Measurements from ENCODE around the gene NR3C2.

The NR3C2 gene

GRCh38 chr4:148101790-148102189 lies 340.4 kb downstream of the NR3C2 start:
- no peak overlapping the region for H3K27ac ChIP-seq (ENCODE audit: low read length)
- no peaks in the 10 kb centered on the region for H3K4me1 ChIP-seq (ENCODE audit: control insufficient read depth, insufficient read depth, low read length)
- H3K36me3 ChIP-seq (ENCODE audit: control insufficient read depth, insufficient read depth, low read length), result no peaks in the 10 kb centered on the region
- WGBS (ENCODE audit: insufficient coverage, insufficient read length), result no CpG with 5 or more reads among the region's 4 CpGs
- DNase-seq (ENCODE audit: low read depth, low spot score), result no peak
- H3K9me3 ChIP-seq (ENCODE audit: control insufficient read depth, insufficient read depth, low read length), result no peaks in the 10 kb centered on the region
- H3K4me3 ChIP-seq (ENCODE audit: low read length), result no peak overlapping the region
- no peaks in the 10 kb centered on the region for H3K27me3 ChIP-seq (ENCODE audit: control insufficient read depth, insufficient read depth, low read length)

- Histone ChIP-seq H3K4me1 (ENCODE audit: control insufficient read depth, insufficient read depth, low read length) (no peaks in the 10 kb centered on the region), H3K4me3 (ENCODE audit: low read length) (no peak overlapping the region)
- no CpG with 5 or more reads among the region's 3 CpGs for WGBS (ENCODE audit: insufficient coverage, insufficient read length)
These were observed 341.0 kb downstream of the NR3C2 start for GRCh38 chr4:148101235-148101634.

GRCh38 chr4:148097801-148098200 lies 344.4 kb downstream of the NR3C2 start:
- Histone ChIP-seq H3K4me3 (ENCODE audit: low read length) (no peak overlapping the region), H3K9me3 (ENCODE audit: control insufficient read depth, insufficient read depth, low read length) (no peaks in the 10 kb centered on the region), H3K36me3 (ENCODE audit: control insufficient read depth, insufficient read depth, low read length) (no peaks in the 10 kb centered on the region), H3K4me1 (ENCODE audit: control insufficient read depth, insufficient read depth, low read length) (no peaks in the 10 kb centered on the region), H3K27me3 (ENCODE audit: control insufficient read depth, insufficient read depth, low read length) (no peaks in the 10 kb centered on the region), H3K27ac (ENCODE audit: low read length) (no peak overlapping the region)
- DNase-seq (ENCODE audit: low read depth, low spot score), result no peak
- no CpG with 5 or more reads among the region's 5 CpGs for WGBS (ENCODE audit: insufficient coverage, insufficient read length)

More at GRCh38 chr4:148101235-148101634, 341.0 kb downstream of the NR3C2 start:
- H3K36me3 ChIP-seq (ENCODE audit: control insufficient read depth, insufficient read depth, low read length), result no peaks in the 10 kb centered on the region
- H3K27ac ChIP-seq (ENCODE audit: low read length), result no peak overlapping the region
- no peaks in the 10 kb centered on the region for H3K27me3 ChIP-seq (ENCODE audit: control insufficient read depth, insufficient read depth, low read length)
- H3K9me3 ChIP-seq (ENCODE audit: control insufficient read depth, insufficient read depth, low read length), result no peaks in the 10 kb centered on the region
- DNase-seq (ENCODE audit: low read depth, low spot score), result no peak

GRCh38 chr4:148095346-148095923 lies 346.8 kb downstream of the NR3C2 start:
- no peak for DNase-seq (ENCODE audit: low read depth, low spot score)
- Histone ChIP-seq H3K4me3 (ENCODE audit: low read length) (no peak overlapping the region), H3K27ac (ENCODE audit: low read length) (no peak overlapping the region), H3K27me3 (ENCODE audit: control insufficient read depth, insufficient read depth, low read length) (no peaks in the 10 kb centered on the region), H3K4me1 (ENCODE audit: control insufficient read depth, insufficient read depth, low read length) (no peaks in the 10 kb centered on the region; the same call in 1 of the 2 replicates), H3K36me3 (ENCODE audit: control insufficient read depth, insufficient read depth, low read length) (no peaks in the 10 kb centered on the region), H3K9me3 (ENCODE audit: control insufficient read depth, insufficient read depth, low read length) (no peaks in the 10 kb centered on the region)
- WGBS (ENCODE audit: insufficient coverage, insufficient read length), result no CpG with 5 or more reads among the region's 5 CpGs

- Histone ChIP-seq H3K9me3 (ENCODE audit: control insufficient read depth, insufficient read depth, low read length) (no peaks in the 10 kb centered on the region), H3K4me1 (ENCODE audit: control insufficient read depth, insufficient read depth, low read length) (no peaks in the 10 kb centered on the region; the same call in 1 of the 2 replicates), H3K36me3 (ENCODE audit: control insufficient read depth, insufficient read depth, low read length) (no peaks in the 10 kb centered on the region), H3K27ac (ENCODE audit: low read length) (no peak overlapping the region), H3K4me3 (ENCODE audit: low read length) (no peak overlapping the region), H3K27me3 (ENCODE audit: control insufficient read depth, insufficient read depth, low read length) (no peaks in the 10 kb centered on the region)
- no CpG with 5 or more reads among the region's 1 CpG for WGBS (ENCODE audit: insufficient coverage, insufficient read length)
- no peak for DNase-seq (ENCODE audit: low read depth, low spot score)
These were observed 348.1 kb downstream of the NR3C2 start for GRCh38 chr4:148094149-148094548.

GRCh38 chr4:148093065-148093464 lies 349.1 kb downstream of the NR3C2 start:
- Histone ChIP-seq H3K36me3 (ENCODE audit: control insufficient read depth, insufficient read depth, low read length) (no peaks in the 10 kb centered on the region), H3K4me3 (ENCODE audit: low read length) (no peak overlapping the region), H3K4me1 (ENCODE audit: control insufficient read depth, insufficient read depth, low read length) (no peaks in the 10 kb centered on the region; the same call in 1 of the 2 replicates), H3K27me3 (ENCODE audit: control insufficient read depth, insufficient read depth, low read length) (no peaks in the 10 kb centered on the region), H3K27ac (ENCODE audit: low read length) (no peak overlapping the region), H3K9me3 (ENCODE audit: control insufficient read depth, insufficient read depth, low read length) (no peaks in the 10 kb centered on the region)
- no peak for DNase-seq (ENCODE audit: low read depth, low spot score)
- WGBS (ENCODE audit: insufficient coverage, insufficient read length), result no CpG with 5 or more reads among the region's 5 CpGs

GRCh38 chr4:148092316-148093014 lies 349.7 kb downstream of the NR3C2 start:
- Histone ChIP-seq H3K36me3 (ENCODE audit: control insufficient read depth, insufficient read depth, low read length) (no peaks in the 10 kb centered on the region), H3K27ac (ENCODE audit: low read length) (no peak overlapping the region), H3K4me3 (ENCODE audit: low read length) (no peak overlapping the region), H3K27me3 (ENCODE audit: control insufficient read depth, insufficient read depth, low read length) (no peaks in the 10 kb centered on the region), H3K4me1 (ENCODE audit: control insufficient read depth, insufficient read depth, low read length) (no peaks in the 10 kb centered on the region; the same call in 1 of the 2 replicates), H3K9me3 (ENCODE audit: control insufficient read depth, insufficient read depth, low read length) (no peaks in the 10 kb centered on the region)
- DNase-seq (ENCODE audit: low read depth, low spot score), result no peak
- WGBS (ENCODE audit: insufficient coverage, insufficient read length), result no CpG with 5 or more reads among the region's 11 CpGs

- Histone ChIP-seq H3K4me1 (ENCODE audit: control insufficient read depth, insufficient read depth, low read length) (no peaks in the 10 kb centered on the region; the same call in 1 of the 2 replicates), H3K27ac (ENCODE audit: low read length) (no peak overlapping the region), H3K4me3 (ENCODE audit: low read length) (no peak overlapping the region), H3K36me3 (ENCODE audit: control insufficient read depth, insufficient read depth, low read length) (no peaks in the 10 kb centered on the region), H3K27me3 (ENCODE audit: control insufficient read depth, insufficient read depth, low read length) (no peaks in the 10 kb centered on the region), H3K9me3 (ENCODE audit: control insufficient read depth, insufficient read depth, low read length) (no peaks in the 10 kb centered on the region)
- no peak for DNase-seq (ENCODE audit: low read depth, low spot score)
- WGBS (ENCODE audit: insufficient coverage, insufficient read length), result no CpG with 5 or more reads among the region's 4 CpGs
These were observed 350.3 kb downstream of the NR3C2 start for GRCh38 chr4:148091896-148092295.

- Histone ChIP-seq H3K27me3 (ENCODE audit: control insufficient read depth, insufficient read depth, low read length) (no peaks in the 10 kb centered on the region), H3K36me3 (ENCODE audit: control insufficient read depth, insufficient read depth, low read length) (no peaks in the 10 kb centered on the region), H3K9me3 (ENCODE audit: control insufficient read depth, insufficient read depth, low read length) (no peaks in the 10 kb centered on the region), H3K4me1 (ENCODE audit: control insufficient read depth, insufficient read depth, low read length) (no peaks in the 10 kb centered on the region; the same call in 1 of the 2 replicates), H3K27ac (ENCODE audit: low read length) (no peak overlapping the region), H3K4me3 (ENCODE audit: low read length) (no peak overlapping the region)
- no peak for DNase-seq (ENCODE audit: low read depth, low spot score)
- no CpG with 5 or more reads among the region's 17 CpGs for WGBS (ENCODE audit: insufficient coverage, insufficient read length)
These were observed 351.4 kb downstream of the NR3C2 start for GRCh38 chr4:148090503-148091476.

GRCh38 chr4:148090029-148090428 lies 352.2 kb downstream of the NR3C2 start:
- Histone ChIP-seq H3K27me3 (ENCODE audit: control insufficient read depth, insufficient read depth, low read length) (no peaks in the 10 kb centered on the region), H3K27ac (ENCODE audit: low read length) (no peak overlapping the region), H3K4me1 (ENCODE audit: control insufficient read depth, insufficient read depth, low read length) (no peaks in the 10 kb centered on the region; the same call in 1 of the 2 replicates), H3K36me3 (ENCODE audit: control insufficient read depth, insufficient read depth, low read length) (no peaks in the 10 kb centered on the region), H3K9me3 (ENCODE audit: control insufficient read depth, insufficient read depth, low read length) (no peaks in the 10 kb centered on the region), H3K4me3 (ENCODE audit: low read length) (no peak overlapping the region)
- DNase-seq (ENCODE audit: low read depth, low spot score), result no peak
- WGBS (ENCODE audit: insufficient coverage, insufficient read length), result no CpG with 5 or more reads among the region's 6 CpGs
